Left renal pelvis (tissue), 4 donors: ENCODE measurements around the gene RFX2. TPM values are rescaled to one million over a fixed set of nuclear protein-coding genes. Genes with fewer than 3 reads are reported as not detected.

Source experiments
- DNase-seq, 4 donors: peaks; one replicate each; pipeline ENCODE4 v3.0.0-alpha.2; 2013; ENCODE audit warnings: low read depth in 4 of 4, low spot score in 3 of 4
- polyA plus RNA-seq, 4 donors: library from polyadenylated mRNA; unstranded; fragments of 120-200 nt; gene quantifications; one replicate each; pipeline ENCODE4 v1.2.1, GENCODE V29; 2013; ENCODE audit not compliant: insufficient read length in 4 of 4

Gene RFX2
- polyA plus RNA-seq, 4 donors = 5.9 to 9.5 (median 7.5) TPM

DNA sequence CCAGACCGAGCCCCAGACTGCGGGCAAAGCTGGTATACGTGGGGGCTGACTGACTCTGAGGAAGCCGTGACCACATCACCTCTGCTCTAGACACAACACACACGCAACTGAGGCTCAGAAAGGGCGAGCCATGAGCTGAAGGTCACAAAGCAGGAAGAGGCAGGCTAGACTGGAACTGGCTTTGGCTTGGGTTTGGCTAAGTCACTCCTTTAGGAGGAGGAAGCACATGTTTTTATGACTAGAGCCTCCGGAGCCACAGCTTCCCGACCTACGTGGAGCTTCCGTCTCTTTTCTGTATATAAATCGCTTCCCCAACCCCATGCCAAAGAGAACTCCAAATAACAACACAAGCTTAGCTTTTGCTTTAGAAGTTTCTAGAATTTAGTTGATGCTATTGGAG is 48.0 kb downstream of the RFX2 start:
- DNase-seq = no peak

DNA sequence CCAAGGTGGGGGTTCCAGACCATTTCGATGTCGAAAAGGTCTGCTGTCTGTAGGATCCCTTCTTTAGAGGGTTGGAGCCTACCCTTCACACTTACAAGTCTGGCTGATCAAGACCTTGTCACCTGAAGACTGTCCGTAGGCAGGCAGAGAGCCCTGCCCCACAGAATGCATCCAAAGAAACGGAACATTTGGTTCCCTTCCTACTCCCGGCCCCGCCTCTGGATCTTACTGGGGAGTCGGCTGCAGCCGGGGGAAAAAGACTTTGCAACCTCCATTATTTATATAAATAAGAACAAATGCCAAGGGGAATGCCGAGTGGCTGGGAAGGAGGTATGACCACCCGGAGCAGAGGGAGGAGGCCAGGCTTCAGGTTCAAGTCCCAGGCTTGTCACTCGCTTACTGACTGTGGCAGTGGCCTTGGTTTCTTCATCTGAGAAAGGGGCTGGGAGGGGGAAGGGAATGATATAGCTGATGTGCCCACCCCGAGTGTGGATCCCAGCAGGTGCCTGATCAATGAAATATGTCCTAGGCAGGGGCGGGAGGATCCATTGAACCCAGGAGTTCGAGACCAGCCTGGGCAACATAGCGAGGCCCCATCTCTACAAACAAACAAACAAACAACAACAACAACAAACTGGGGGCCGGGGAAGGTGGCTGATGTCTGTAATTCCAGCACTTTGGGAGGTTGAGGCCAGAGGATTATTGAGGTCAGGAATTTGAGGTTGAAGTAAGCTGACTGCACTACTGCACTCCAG is 48.7 kb downstream of the RFX2 start:
- no peak for DNase-seq

DNA sequence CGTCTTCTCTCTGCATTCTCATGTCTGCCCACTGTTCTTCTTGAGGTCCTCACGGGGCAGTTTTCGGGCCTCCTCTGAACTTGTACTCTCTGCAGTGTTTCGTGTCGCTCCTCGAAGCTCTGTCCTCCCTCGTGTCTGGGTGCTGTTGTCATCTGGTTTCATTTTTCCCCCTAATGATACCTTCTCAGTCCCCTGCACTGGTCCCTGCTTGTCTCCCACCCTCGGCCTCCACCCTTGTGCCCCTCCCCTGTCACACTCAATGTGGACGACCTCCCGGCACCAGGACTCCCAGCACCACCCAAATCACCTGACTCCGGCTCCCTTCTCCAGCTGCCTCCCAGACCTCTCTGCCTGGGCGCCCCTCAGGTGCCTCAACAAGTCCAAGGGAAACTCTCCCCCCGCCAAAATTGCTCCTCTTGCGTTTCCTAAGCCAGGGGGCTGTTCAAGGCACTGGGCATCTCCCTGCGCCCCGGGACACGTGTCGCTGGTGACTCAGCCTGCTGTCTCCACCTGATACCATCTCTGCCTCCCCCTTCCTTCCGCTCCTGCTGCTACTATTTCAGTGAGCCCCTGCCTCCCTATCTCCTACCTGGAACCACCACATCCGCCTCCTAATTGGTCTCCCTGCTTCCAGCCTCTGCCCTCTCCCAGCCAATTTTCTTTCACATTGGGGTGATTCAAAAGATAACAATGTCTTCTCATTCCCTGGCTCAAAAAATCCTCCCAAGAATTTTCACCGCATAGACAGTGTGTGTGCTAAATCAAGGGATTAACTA is 49.5 kb downstream of the RFX2 start:
- DNase-seq = no peak

DNA sequence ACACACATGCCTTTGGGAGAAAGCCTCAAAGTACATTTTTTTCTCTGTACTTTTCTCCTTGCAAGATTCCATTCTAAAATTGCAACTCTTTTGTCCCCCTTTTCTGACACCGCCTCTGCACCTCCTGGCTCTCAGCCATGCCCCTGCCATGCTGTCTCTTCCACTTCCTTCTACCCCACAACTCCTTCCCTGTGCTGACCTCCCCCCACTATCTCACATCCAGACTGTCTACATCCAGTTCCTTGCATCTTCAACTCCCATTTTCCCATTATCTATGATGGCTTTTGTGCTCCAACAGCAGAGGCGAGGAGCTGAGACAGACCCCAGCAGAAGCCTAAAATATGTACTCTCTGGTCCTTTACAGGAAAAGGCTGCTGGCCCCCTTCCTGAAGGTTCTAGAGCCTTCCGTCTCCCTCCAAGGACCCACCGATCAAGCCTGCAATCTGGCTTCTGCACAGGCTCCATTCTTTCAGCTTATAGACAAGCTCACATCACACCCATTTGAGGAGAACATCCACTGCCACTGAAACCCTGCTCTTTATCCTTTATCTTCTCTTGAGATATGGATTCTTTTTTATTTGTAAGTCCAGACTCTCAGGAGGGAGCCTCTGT is 50.2 kb downstream of the RFX2 start:
- no peak for DNase-seq

DNA sequence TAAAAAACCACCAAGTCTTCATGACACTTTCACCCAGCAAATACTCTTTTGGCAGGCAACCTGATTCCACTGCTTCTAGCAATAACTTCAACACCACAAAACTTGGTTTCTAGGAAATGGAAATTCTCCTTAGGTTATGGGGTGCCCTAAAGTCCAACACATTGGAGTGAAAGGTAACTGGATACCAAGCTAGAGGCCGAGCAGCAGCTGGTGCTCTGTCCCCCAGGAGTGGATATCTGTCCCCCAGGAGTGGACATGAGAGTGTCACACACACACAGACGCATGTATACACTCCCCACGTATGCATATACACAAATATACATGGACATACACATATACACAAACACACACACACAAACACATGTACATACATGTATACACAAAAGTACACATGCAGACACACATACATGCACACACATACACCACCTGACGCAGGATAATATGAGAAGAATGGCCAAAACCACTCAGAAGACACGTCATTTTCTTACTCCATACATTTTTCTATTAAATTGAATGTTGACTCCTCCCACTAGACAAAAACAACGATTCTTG is 50.8 kb downstream of the RFX2 start:
- DNase-seq = no peak

DNA sequence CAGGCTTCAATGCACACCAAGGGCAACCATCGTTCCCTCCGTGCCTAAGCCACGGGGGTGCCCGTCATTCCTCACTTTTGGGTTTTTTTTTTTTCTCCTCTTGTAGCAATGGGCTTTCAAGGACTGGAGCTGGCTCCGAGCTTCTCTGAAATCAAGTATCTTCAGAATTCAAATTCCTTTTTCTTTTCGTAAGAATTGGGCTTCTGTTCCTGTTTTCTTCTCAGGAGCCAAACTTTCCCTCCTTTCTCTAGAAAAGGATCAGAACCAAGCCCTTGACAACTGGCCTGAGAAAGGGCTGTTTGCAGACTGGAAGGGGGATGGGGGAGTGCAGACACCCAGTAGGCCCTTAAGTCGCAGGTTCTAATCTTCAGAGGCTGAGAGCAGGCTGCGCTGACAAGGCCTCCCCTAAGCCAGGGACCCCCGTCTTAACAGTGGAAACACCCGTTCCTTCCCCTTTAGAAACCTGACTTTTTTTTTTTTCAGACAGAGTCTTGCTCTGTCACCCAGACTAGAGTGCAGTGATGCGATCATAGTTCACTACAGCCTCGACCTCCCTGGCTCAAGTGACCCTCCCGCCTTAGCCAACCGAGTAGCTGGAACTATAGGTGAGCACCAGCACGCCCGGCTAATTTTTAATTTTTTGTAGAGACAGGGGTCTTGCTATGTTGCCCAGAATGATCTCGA is 51.6 kb downstream of the RFX2 start:
- no peak for DNase-seq

DNA sequence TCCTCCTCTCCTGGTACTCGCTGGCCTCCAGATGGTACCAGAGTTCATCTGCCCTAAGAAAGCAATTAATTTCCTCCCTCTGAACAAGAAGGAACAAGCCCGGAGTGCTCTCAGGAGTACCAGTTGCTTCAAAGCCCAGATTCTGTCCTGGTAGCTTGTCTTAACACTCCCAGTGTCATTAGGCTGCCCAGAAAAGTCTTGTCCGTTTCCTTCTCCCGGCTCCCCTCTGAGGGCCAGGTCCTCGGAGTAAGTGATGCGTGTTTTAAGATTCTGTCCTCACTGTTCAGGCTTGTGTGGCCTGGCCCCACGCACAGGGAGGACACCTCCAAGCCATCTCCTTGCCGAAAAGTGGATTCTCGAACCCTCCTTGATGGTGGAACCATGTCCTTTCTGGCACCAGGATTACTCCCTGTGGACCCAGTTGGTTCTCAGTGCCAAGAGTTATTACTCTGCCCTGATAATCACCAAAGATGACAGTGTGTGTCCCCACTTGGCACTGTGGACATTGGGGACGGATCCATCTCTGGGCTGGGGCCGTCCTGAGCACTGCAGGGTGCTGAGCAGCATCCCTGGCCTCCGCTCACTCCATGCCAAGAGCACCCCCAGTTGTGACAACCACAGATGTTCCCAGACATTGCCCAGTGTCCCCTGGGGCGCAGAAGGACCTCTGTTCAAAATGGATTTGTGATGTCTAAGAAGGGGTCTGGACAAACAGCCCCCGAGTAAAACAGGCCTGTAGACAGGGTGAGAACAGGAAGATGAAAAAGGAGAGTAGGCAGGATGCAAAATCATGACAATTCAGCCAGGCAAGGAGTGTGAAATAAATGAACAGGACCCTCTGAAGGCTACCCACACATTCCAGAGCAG is 52.4 kb downstream of the RFX2 start:
- no peak for DNase-seq

DNA sequence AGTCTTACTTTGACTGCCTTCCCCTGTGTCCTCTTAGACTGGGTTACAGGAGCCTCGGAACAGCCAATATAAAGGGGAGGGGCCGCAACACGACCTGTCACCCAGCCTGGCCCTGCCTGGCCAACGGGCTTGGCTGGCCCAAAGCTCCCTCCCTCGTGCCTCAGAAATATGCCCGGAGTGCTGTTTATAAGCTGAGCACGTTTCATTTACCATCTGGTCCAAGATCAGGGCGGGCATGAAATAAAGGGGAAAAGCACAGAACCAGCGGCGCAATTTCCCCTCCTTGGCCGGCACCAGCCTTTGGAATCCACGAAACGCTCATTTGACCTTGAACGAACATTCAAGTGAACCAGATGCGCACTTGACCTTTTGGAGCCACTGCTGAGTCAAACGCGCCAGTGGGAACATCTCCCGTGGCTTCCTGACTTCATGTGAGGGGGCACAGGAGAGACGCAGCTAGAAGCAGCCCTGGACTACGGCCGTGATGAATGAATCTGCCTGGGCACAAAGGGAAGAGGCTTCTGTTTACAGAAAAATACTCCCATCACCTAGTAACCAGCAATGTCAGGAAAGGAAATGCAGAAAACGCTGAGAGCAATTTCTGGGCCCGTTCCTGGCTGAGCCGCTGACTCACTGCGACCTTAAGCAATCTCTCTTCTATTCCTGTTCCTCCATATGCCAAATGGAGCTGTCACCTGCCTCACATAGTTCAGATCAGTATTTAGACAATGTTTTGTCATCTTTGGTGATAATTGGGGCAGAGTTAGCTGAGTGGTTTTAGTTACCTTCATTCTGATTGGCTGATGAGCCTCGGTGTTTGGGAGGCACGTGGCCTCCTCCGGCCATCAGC is 53.3 kb downstream of the RFX2 start:
- no peak for DNase-seq

DNA sequence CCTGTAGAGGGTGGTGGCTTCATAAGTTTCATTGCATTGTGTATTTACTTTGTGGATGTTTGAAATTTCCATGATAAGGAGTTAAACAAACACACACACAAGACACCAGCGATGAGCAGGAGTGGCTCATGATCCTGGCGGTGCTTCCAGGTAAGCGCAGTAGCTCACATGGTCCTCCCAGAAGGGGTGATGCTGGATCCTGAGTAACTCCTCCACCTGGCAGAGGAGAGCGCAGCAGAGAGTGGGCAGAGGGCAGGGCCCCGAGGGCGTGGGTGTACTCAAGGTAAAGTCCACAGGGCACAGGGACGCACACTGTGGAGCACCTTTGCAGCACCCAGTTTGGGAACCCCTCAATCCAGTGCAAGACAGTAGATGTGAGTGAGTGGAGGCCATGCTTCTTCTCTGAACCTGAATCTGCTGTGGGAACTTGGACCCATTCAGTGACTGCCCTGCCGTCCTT is 54.0 kb downstream of the RFX2 start:
- no peak for DNase-seq

DNA sequence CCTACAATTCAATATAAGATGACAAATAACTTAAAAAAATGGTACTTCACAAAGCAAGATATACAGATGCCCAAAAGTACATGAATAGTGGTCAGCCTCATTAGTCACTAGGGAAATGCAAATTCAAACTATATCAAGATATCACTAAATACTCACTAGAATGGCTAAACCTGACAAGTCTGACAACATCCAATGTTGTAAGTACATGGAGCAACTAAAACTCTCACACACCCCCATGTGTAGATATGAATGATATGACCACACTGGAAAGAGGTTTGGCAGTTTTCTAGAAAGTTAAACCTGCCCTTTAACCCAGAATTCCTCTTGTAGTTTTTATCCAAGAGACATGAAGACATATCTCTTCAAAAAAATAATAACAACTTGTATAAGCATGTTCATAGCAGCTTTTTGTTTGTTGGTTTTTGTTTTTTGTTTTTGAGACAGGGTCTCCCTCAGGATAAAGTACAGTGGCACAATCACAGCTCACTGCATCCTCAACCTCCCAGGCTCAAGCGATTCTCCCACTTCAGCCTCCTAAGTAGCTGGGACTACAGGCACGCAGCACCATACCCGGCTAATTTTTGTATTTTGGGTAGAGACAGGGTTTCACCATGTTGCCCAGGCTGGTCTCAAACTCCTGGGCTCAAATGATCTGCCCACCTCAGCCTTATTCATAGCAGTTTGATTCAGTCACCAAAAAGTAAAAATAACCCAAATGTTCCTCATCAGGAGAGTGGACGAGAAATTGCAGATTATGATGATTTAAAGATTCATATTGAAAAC is 55.1 kb downstream of the RFX2 start:
- no peak for DNase-seq

DNA sequence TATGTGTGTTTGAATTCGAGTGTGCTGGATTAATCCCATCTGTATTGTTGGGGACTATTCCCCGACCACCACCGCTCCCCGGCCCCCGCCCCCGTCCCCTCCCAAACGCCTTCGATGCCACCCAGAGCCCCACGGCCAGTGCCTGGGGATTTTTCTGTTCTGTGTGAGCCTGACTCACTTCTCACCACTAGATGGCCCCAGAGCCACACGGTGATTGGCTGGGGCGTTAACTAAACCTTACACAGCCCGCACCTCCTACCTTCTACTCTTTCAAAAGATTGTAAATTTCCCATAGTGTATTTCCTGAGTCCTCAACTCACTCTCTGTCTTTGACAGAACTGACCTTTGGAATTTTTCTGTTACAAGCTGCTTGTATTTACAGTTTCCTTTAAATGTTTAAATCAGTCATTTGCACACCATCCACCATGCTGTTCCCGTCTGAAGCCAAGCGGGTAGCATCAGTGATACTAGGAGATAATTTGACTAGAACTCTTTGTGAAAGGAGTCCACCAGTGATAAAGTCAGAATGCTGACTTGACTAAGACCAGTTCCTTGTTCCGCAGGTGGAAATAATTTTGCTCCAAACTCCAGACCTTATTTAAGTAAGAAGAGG is 61.4 kb downstream of the RFX2 start:
- peak in 2 of 4 donors; percentile 65 to 71 for DNase-seq

DNA sequence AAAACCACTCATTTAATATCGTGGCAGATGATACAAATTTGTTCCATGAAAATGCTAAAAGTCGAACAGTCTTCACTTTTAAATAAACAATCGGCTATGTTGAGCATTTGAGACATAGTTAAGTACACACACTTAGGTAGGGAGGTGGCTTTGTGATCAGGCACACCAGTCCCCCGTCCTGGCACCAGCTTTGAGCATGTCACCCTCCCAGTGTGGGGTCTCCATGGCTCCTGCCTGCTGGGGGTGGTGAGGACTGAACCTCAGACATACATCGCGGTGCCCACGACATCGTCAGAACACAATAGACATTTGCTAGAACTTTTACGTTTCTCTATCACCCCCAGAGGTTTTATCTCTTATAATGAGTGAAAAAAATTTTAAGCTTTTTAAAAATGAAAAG is 62.0 kb downstream of the RFX2 start:
- no peak for DNase-seq

DNA sequence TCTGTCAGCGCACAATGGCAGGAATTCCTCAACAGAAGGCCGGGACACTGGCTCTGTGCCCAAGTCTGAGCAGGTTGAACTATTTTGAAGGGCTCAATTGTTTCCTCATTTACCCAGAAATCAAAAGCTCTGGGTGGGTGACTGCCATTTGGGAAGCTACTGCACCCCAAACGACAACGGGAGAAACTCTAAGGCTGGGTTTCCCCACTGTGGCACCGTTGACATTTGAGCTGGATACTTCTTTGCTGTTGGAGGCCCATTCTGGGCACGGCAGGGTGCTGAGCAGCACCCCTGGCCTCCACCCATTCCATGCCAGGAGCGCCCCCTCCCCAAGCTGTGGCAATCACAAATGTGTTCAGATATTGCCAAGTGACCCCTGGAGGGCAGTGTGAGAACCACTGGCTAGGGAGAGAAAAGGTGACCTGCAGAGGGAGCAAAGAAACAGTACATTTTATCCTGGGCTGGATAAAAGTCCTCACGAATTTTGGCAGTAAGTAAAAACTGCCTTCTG is 62.5 kb downstream of the RFX2 start:
- DNase-seq = no peak

DNA sequence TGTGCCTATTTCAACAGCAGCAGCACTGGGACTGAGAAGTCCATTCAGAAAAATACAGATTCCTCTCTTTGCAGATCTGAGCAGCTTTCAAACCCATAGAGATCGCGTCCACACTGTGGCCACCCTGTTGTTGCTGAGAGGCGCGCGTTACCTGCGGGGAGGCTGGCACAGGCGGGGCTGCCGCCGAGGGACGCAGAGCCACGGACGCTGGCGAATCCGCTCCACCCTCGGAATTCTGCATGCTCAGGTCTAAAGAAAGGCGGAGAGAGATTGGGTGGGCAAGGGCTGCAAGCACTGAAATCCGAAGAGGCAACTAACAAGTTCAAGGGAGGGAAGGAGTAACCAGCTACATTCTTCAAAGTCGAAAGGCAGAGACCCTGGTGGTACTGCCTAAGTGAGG is 63.0 kb downstream of the RFX2 start:
- no peak for DNase-seq

DNA sequence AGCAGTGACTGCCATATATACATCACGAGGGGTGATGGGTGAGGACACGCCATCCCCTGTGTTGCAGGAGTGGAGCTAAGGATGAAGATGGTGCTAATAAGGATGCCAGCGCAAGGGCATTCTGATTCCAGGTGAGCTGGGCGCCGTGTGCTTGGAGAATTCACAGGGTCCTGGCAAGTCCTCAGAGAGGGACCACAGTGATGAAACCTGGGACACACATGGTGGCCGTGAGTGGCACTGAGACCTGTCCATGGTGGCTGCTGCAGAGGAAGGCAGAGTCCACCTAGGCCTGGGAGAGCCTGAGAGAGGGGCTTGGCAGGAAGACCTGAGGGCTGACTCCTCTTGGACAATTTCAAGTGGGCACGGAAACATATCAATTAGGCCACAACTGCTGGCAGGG is 65.2 kb downstream of the RFX2 start:
- no peak for DNase-seq

DNA sequence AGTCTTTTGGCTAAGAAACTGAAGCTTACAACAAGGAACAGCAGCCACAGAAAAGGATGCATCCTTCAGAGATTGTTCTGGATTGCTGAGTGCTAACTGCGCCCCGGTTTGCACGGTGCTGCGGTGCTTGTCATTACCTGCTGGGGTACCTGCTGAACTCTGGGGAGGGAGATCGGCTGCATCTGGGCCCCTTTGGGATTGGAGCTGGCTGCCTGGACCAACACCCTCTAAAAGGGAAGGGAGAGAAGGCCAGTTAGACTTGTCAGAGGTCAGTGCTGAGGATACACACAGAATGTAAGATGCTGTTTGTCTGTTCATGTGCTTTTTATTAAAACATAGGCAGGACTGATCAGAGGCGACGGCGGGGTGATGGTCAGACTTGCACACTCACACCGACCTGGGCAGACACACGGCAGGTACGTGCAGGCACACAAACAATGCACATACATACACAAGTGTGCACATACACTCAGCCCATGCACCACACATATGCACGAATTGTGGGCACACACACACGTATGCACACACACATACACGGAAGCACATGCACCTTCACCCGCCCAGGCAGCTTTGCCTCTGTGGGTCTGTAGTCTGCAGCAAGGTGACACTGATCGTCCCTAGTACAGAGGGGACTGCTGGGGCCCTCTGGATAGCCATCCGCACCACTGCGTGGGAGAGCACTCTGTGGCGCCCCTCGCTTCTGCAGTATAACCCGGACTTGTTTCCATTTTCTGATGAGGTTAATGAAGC is 66.1 kb downstream of the RFX2 start:
- DNase-seq = no peak
